SK-N-SH treated with all-trans-retinoic acid at 6 μM for 48 hours (cell line): ENCODE measurements around the gene KIF6.

ENCODE experiments used
- ATAC-seq: fragments of 200-7000 bp; cut with Tn5 transposase; 3 replicates; pipeline ENCODE4 v1.9.1; 2020; ENCODE audit warnings: mild to moderate bottlenecking, moderate library complexity
- ARNTL ChIP-seq: fragments of 450-650 bp; formaldehyde crosslinking; IDR thresholded peaks from 2 replicates; pipeline ENCODE4 v1.5.0; 2020; ENCODE audit warnings: low read depth, mild to moderate bottlenecking, moderate library complexity, borderline replicate concordance
- BACH2 ChIP-seq: fragments of 250-450 bp; sonication (Bioruptor Pico); IDR thresholded peaks from 2 replicates; pipeline ENCODE4 v1.9.0; 2021; ENCODE audit warnings: mild to moderate bottlenecking, borderline replicate concordance
- CREB5 ChIP-seq: fragments of 250-450 bp; sonication (Bioruptor Pico); IDR thresholded peaks from 2 replicates; pipeline ENCODE4 v1.5.1; 2020; ENCODE audit warnings: low read depth, mild to moderate bottlenecking, moderate library complexity
- CSDC2 ChIP-seq: fragments of 250-450 bp; sonication (Bioruptor Pico); IDR thresholded peaks from 2 replicates; pipeline ENCODE4 v1.5.0; 2020; ENCODE audit warnings: mild to moderate bottlenecking, moderate library complexity
- CSRNP3 ChIP-seq: fragments of 250-450 bp; sonication (Bioruptor Pico); IDR thresholded peaks from 2 replicates; pipeline ENCODE4 v1.5.1; 2021; ENCODE audit warnings: mild to moderate bottlenecking, moderate library complexity
- ESRRG ChIP-seq: fragments of 250-450 bp; sonication (Bioruptor Pico); IDR thresholded peaks from 2 replicates; pipeline ENCODE4 v1.6.1; 2021; ENCODE audit warnings: mild to moderate bottlenecking
- GLIS3 ChIP-seq: fragments of 250-450 bp; sonication (Bioruptor Pico); IDR thresholded peaks from 2 replicates; pipeline ENCODE4 v1.5.0; 2020; ENCODE audit warnings: mild to moderate bottlenecking, moderate library complexity
- ISL1 ChIP-seq: fragments of 250-450 bp; sonication (Bioruptor Pico); IDR thresholded peaks from 2 replicates; pipeline ENCODE4 v2.1.2; 2022; ENCODE audit warnings: mild to moderate bottlenecking, moderate library complexity
- OSR1 ChIP-seq: fragments of 250-450 bp; sonication (Bioruptor Pico); IDR thresholded peaks from 2 replicates; pipeline ENCODE4 v1.8.0; 2022; ENCODE audit warnings: moderate library complexity, mild to moderate bottlenecking, inconsistent platforms
- PATZ1 ChIP-seq: fragments of 250-450 bp; sonication (Bioruptor Pico); IDR thresholded peaks from 2 replicates; pipeline ENCODE4 v1.8.0; 2020; ENCODE audit warnings: mild to moderate bottlenecking, moderate library complexity, borderline replicate concordance
- POU6F1 ChIP-seq: fragments of 250-450 bp; sonication (Bioruptor Pico); IDR thresholded peaks from 2 replicates; pipeline ENCODE4 v1.8.0; 2021; ENCODE audit warnings: low read depth, mild to moderate bottlenecking, moderate library complexity, borderline replicate concordance
- PPARA ChIP-seq: fragments of 250-450 bp; sonication (Bioruptor Pico); IDR thresholded peaks from 2 replicates; pipeline ENCODE4 v1.5.0; 2020; ENCODE audit warnings: mild to moderate bottlenecking, borderline replicate concordance
- RARB ChIP-seq: fragments of 250-450 bp; sonication (Bioruptor Pico); IDR thresholded peaks from 2 replicates; pipeline ENCODE4 v1.8.0; 2021; ENCODE audit warnings: mild to moderate bottlenecking, moderate library complexity
- SNAI2 ChIP-seq: fragments of 250-450 bp; sonication (Bioruptor Pico); IDR thresholded peaks from 2 replicates; pipeline ENCODE4 v1.5.0; 2020; ENCODE audit warnings: mild to moderate bottlenecking, moderate library complexity
- TCF4 ChIP-seq: fragments of 250-450 bp; sonication (Bioruptor Pico); IDR thresholded peaks from 2 replicates; pipeline ENCODE4 v1.8.0; 2021; ENCODE audit warnings: mild to moderate bottlenecking, moderate library complexity, borderline replicate concordance
- TSHZ2 ChIP-seq: fragments of 250-450 bp; sonication (Bioruptor Pico); IDR thresholded peaks from 2 replicates; pipeline ENCODE4 v1.5.0; 2020; ENCODE audit warnings: mild to moderate bottlenecking, moderate library complexity
- ZC3H10 ChIP-seq: fragments of 250-450 bp; sonication (Bioruptor Pico); IDR thresholded peaks from 2 replicates; pipeline ENCODE4 v1.5.1; 2021; ENCODE audit warnings: mild to moderate bottlenecking, moderate library complexity
- ZFP3 ChIP-seq: fragments of 250-450 bp; sonication (Bioruptor Pico); IDR thresholded peaks from 2 replicates; pipeline ENCODE4 v1.5.0; 2020; ENCODE audit warnings: mild to moderate bottlenecking, moderate library complexity
- ZFP30 ChIP-seq: fragments of 450-650 bp; formaldehyde crosslinking; IDR thresholded peaks from 2 replicates; pipeline ENCODE4 v1.5.0; 2022; ENCODE audit warnings: mild to moderate bottlenecking, moderate library complexity
- ZNF565 ChIP-seq: fragments of 450-650 bp; formaldehyde crosslinking; conservative IDR thresholded peaks from 2 replicates; pipeline ENCODE4 v1.5.0; 2020; ENCODE audit warnings: low read depth, mild to moderate bottlenecking, moderate library complexity
- ZNF70 ChIP-seq: fragments of 450-650 bp; formaldehyde crosslinking; IDR thresholded peaks from 2 replicates; pipeline ENCODE4 v1.5.0; 2020; ENCODE audit warnings: mild to moderate bottlenecking, moderate library complexity
- ZNF8 ChIP-seq: fragments of 450-650 bp; formaldehyde crosslinking; IDR thresholded peaks from 2 replicates; pipeline ENCODE4 v1.5.0; 2020; ENCODE audit warnings: mild to moderate bottlenecking, moderate library complexity

The KIF6 gene

GRCh38 chr6:39396854-39397253 lies 328.4 kb downstream of the KIF6 start:
- no peak for TF ChIP-seq CREB5 (CRISPR knock-in tag)
- TF ChIP-seq POU6F1 (CRISPR knock-in tag) = no peak
- TF ChIP-seq CSRNP3 (CRISPR knock-in tag) = no peak
- no peak for TF ChIP-seq GLIS3
- no peak for TF ChIP-seq PPARA
- TF ChIP-seq ZNF70 = no peak
- TF ChIP-seq ZNF8 (CRISPR knock-in tag) = no peak
- TF ChIP-seq ISL1 (CRISPR knock-in tag) = no peak
- TF ChIP-seq ESRRG = no peak
- ATAC-seq = no peak

- TF ChIP-seq ZFP3 (CRISPR knock-in tag) = no peak
- TF ChIP-seq ESRRG = no peak
- no peak for TF ChIP-seq ZFP30 (CRISPR knock-in tag)
- no peak for TF ChIP-seq RARB (CRISPR knock-in tag)
- TF ChIP-seq TSHZ2 (CRISPR knock-in tag) = no peak
- TF ChIP-seq ZC3H10 = no peak
- TF ChIP-seq PATZ1 (CRISPR knock-in tag) = no peak
- TF ChIP-seq ZNF70 = no peak
- no peak for ATAC-seq
Observed at GRCh38 chr6:39393075-39393474, 332.1 kb downstream of the KIF6 start.

- no peak for ATAC-seq
- no peak for TF ChIP-seq RARB (CRISPR knock-in tag)
- no peak for TF ChIP-seq ISL1 (CRISPR knock-in tag)
- no peak for TF ChIP-seq TCF4 (CRISPR knock-in tag)
- TF ChIP-seq ZNF70 = no peak
- TF ChIP-seq SNAI2 = no peak
- TF ChIP-seq CSRNP3 (CRISPR knock-in tag) = no peak
- no peak for TF ChIP-seq TSHZ2 (CRISPR knock-in tag)
- no peak for TF ChIP-seq ZNF565 (CRISPR knock-in tag)
- TF ChIP-seq OSR1 (CRISPR knock-in tag) = no peak
- no peak for TF ChIP-seq CSDC2
- no peak for TF ChIP-seq PPARA
- no peak for TF ChIP-seq ZFP30 (CRISPR knock-in tag)
- no peak for TF ChIP-seq CREB5 (CRISPR knock-in tag)
- TF ChIP-seq BACH2 (CRISPR knock-in tag) = no peak
- no peak for TF ChIP-seq ARNTL
Observed at GRCh38 chr6:39391182-39391581, 334.0 kb downstream of the KIF6 start.
